ENCODE measurements around the gene CFAP68.

DNA sequence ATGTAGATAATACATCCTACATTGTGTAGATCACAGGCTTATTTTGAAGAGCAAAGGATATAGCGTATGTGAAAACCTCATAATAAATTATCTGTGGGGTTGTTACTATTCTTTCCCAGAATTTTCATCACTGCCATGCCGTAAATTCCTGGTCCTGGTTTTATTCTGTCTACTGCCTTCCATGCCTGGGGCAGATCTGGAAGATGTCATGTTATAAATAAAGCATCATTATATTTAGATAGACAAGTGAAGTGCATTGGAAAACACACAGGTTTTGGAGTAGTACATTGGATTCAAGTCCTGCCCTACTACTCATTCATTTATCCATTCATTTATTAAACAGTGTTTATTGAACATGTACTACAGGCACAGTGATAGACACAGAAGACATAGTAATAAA is 41.6 kb downstream of the CFAP68 start:
- TF ChIP-seq, protein P1, sequence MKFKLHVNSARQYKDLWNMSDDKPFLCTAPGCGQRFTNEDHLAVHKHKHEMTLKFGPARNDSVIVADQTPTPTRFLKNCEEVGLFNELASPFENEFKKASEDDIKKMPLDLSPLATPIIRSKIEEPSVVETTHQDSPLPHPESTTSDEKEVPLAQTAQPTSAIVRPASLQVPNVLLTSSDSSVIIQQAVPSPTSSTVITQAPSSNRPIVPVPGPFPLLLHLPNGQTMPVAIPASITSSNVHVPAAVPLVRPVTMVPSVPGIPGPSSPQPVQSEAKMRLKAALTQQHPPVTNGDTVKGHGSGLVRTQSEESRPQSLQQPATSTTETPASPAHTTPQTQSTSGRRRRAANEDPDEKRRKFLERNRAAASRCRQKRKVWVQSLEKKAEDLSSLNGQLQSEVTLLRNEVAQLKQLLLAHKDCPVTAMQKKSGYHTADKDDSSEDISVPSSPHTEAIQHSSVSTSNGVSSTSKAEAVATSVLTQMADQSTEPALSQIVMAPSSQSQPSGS (tag by site-specific recombination; IDR thresholded peaks at IDR 0.05; ENCODE audit: low read depth), result no peak
- TF ChIP-seq ZBTB7A (tag by site-specific recombination; IDR thresholded peaks at IDR 0.05; ENCODE audit: low read depth) (no peak), SP2 (tag by site-specific recombination; IDR thresholded peaks at IDR 0.05) (no peak), ZNF843 (tag by site-specific recombination; IDR thresholded peaks at IDR 0.05) (no peak), PRDM6 (tag by site-specific recombination; IDR thresholded peaks at IDR 0.05) (no peak), ZNF423 (tag by site-specific recombination; IDR thresholded peaks at IDR 0.05) (no peak), ZNF202 (tag by site-specific recombination; IDR thresholded peaks at IDR 0.05; ENCODE audit: borderline replicate concordance) (no peak), MYNN (tag by site-specific recombination; IDR thresholded peaks at IDR 0.05; ENCODE audit: borderline replicate concordance) (no peak), AEBP2 (tag by site-specific recombination; IDR thresholded peaks at IDR 0.05; ENCODE audit: borderline replicate concordance) (no peak), REST (tag by site-specific recombination; IDR thresholded peaks at IDR 0.05) (no peak), TCF7L2 (IDR thresholded peaks at IDR 0.05; ENCODE audit: borderline replicate concordance, low read depth, low read length) (no peak), ZSCAN23 (tag by site-specific recombination; IDR thresholded peaks at IDR 0.05) (no peak), ZNF221 (tag by site-specific recombination; IDR thresholded peaks at IDR 0.05; ENCODE audit: borderline replicate concordance) (no peak)
- TF ChIP-seq, protein P2, sequence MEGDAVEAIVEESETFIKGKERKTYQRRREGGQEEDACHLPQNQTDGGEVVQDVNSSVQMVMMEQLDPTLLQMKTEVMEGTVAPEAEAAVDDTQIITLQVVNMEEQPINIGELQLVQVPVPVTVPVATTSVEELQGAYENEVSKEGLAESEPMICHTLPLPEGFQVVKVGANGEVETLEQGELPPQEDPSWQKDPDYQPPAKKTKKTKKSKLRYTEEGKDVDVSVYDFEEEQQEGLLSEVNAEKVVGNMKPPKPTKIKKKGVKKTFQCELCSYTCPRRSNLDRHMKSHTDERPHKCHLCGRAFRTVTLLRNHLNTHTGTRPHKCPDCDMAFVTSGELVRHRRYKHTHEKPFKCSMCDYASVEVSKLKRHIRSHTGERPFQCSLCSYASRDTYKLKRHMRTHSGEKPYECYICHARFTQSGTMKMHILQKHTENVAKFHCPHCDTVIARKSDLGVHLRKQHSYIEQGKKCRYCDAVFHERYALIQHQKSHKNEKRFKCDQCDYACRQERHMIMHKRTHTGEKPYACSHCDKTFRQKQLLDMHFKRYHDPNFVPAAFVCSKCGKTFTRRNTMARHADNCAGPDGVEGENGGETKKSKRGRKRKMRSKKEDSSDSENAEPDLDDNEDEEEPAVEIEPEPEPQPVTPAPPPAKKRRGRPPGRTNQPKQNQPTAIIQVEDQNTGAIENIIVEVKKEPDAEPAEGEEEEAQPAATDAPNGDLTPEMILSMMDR (tag by site-specific recombination; IDR thresholded peaks at IDR 0.05), result no peak
